NCI-H510A treated with DMSO at 0.1 percent for 48 hours (cell line): ENCODE data around the gene EIF5A.

ENCODE experiments used
- DNase-seq: peaks from one replicate; lab custom pipeline; 2025; lab: John Stamatoyannopoulos, UW

EIF5A gene

DNA sequence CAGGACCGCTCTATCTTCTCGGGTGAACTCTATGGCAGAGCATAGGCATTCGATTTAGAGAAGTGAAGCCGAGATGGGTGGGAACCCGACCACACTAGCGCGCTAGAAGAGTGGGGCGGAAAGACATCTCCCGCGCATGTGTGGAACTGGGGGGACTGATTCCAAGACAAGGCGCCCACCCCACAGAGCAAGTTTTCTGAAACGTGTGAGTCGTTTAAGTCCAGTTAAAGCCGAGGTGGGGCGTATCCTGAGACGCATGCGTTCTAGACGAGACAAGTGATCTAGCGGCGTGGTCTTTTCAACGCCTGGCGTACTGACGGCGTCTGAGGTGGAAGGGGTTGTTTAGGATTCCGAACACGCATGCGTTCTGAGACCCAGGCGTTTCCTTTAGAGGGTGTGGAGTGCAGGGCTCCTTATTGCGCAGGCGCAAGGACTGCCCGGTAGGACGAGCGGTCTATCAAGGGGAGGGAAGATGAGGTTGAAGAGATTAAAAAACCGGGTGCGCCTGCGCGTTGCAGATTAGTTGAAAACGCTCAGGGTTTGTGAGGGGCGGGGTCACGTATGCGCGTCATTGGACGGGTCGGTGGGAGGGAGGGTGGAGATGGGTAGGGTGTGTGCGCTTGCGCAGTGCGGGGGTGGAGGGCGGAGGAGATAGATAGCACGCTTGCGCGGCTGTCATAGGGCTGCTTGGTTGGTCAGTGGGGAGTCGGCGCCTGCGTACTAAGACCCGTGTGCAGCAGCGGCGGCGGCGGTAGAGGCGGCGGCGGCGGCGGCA, at the start of gene EIF5A:
EIF5A (plus strand) TSS at position 718 of the 775 bp plus-strand sequence. CDS start 2,008 bp downstream, outside the sequence.
- DNase-seq = peak; percentile 99

DNA sequence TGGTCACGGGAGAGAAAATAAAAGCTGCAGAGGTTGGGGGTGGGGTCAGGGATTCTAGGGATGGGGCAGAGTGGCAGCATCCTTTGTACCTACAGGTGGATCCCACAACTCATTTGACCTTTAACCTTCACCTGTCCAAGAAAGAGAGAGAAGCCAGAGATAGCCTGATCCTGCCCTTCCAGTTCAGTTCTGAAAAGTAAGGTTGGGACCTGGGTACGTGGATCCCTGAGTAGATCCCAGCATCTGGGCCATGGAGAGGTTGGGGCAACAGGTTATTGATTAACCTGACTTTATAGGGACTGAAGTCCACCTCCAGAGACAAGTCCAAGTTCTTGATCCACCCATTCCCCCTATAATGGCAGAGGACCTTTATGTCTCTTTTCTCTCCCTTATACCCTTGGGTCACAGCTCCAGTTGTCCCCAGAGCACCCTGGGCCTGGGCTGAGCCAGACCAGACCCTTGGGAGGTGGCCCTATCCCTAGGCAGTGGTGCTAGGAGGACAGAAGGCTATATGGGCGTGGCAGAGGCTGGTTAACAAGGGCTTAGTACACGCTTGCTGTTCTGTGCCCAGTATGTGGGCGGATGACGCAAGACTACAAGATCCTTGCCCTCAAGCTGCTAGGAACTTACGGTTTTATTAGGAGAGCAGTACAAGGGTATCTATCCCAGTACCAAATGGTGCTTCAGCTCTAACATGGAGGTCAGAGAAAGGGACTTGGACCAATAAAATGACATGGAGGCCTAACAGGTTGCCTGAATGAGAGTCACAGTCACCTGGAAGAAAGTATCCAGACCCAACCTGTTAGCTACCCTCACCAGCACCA, 48.5 kb upstream of the EIF5A start:
- DNase-seq = no peak

DNA sequence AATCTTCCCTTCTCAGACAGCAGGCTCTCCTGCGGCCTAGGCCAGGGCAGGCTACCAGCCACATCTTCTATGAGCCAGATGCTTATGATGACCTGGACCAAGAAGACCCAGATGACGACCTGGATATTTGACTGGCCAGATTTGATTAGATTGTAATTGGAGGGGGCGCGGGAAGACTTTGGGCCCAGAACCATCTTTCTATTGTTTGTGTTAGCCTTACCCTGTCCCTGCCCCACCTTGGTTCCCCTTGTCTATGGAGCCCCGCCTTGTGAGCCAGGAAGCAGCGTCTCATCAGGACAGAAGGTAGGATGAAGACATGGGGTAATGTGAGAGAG, 47.9 kb upstream of the EIF5A start:
- no peak for DNase-seq

GRCh38 chr17:7260151-7260550, 47.3 kb upstream of the EIF5A start:
- no peak for DNase-seq

DNA sequence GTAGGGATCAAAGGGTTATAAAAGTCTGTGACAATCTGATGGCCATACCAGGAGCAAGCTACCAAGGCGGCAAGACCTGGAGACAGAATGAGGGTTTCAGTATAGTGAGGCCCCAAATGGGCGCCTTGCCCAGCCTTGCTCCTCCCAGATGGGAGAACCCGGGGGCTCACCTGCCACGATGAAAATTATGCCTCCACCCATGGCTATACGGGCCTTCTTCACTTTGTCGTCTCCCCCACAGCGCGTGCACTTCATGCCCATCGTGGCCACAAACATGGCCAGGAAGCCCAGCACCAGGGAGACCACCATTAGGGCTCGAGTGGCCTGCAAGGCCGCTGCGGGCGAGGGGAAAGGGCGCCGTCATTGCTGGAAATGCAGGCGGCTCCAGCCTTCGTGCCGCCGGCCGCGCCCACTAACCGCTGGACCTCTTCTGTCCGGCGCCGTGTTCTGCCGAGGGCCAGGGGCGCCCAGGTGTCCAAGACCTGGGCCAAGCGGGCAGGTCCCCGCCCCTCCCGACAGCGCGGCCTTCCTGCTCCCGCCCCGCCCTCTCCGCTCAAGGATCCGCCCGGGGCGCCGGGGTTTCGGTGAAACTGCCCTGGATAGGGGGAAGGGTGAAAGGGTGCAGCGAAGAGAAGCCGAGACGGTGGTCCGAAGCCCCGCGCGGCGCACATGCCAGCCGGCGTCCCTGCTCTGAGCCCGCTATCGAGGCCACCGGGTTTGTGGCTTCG, 46.6 kb upstream of the EIF5A start:
- DNase-seq = peak; percentile 55

- DNase-seq = no peak
Measured at GRCh38 chr17:7261379-7262191, 45.8 kb upstream of the EIF5A start.

DNA sequence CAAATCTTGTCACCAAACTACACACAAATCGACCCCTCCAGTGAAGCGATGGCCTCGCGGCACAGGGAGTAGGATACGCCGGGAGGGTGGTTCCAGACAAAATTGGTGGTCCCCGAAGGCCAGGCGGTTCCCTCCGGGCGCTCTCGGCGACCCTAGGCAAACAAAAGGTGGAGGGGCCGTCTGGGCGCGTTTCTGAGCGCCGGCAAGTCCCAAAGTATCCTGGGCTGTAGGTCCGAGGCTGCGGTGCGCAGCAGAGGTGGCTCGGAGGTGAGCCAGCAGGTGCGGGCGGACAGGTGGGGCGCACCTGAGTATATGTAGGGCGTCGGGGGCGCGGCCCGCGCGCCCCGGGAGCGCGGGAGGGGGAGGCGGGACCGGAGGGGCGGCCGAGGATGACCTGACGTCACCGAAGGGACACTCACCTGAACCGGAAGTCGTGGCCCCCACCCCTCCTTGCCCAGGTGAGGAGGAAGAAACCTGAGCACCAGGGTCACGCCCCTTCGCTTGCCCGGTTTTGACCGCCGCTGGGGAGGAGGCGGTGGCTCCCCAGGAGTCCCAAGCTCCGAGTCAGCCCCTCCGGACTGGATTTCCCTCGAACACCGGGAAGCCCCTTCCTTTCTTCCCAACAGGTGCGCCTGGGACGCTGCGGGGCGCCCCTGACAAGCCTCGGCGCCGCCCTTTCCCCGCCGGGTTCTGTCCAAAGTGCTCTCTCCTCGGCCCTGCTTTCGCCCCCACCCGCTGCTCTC, 45.1 kb upstream of the EIF5A start, which contains the start of gene CLDN7:
CLDN7 (minus strand) TSS at position 287 of the 743 bp plus-strand sequence. CDS start 435 bp downstream, outside the sequence.
- DNase-seq = peak; percentile 88

DNA sequence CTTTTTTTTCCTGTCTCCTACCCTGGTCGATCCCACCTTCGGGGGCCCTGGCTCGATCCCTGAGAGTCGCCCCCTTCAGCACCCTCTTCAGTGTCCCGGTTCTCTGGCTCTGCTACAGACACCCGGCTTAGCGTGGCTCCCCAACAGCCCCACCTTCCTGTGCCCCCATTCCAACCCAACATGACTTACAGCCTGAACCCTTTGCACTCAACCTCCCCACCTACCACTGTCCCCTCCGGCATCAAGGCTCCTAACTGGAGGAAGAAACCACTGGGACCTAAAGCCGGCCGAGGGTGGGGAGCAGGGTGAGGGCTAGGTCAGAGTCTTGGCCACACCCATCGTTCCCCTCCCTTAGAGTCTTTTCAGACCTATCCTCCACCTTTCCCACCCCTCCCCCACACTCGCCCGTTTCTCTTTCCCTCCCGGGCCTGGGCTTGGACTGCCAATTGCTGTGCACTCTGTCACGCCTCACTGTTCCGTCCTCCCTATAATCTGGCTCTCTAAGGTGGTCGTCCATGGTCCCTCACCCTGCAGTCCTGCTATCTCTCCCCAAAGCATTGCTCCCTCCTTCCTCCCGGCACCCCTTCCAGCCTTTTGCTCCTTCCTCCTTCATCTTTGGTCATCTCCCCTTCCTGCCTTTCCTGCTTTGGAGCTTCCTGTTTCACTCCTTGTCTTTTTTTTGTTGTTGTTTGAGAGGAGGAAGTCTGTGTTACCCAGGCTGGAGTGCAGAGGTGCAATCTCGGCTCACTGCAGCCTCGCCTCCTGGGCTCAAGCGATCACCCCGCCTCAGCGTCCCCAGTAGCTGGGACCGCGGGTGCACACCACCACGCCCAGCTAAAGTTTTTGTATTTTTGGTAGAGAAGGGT, 44.3 kb upstream of the EIF5A start:
- DNase-seq = peak; percentile 72

DNA sequence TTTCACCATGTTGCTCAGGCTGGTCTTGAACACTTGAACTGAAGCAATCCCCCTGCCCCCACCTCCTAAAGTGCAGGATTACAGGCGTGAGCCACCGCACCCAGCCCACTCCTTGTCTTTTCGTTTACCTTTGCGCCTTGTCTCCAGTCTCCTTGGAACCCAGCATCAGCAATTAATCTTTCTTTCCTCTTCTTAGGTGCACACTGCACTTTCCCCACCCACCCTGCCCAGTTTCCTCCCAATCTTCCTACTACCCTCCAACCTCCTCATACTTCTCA, 43.7 kb upstream of the EIF5A start:
- no peak for DNase-seq

GRCh38 chr17:7266784-7267183, 40.6 kb upstream of the EIF5A start:
- no peak for DNase-seq

- DNase-seq = no peak
Measured at GRCh38 chr17:7279448-7279847, 28.0 kb upstream of the EIF5A start.

- peak; percentile 89 for DNase-seq
Measured at GRCh38 chr17:7280519-7281073, 26.8 kb upstream of the EIF5A start.

GRCh38 chr17:7281074-7281952, 26.1 kb upstream of the EIF5A start, which contains the start of gene SLC2A4:
SLC2A4 (plus strand) TSS chr17:7281718; CDS start chr17:7281935, 217 bp downstream.
- DNase-seq = peak; percentile 76

DNA sequence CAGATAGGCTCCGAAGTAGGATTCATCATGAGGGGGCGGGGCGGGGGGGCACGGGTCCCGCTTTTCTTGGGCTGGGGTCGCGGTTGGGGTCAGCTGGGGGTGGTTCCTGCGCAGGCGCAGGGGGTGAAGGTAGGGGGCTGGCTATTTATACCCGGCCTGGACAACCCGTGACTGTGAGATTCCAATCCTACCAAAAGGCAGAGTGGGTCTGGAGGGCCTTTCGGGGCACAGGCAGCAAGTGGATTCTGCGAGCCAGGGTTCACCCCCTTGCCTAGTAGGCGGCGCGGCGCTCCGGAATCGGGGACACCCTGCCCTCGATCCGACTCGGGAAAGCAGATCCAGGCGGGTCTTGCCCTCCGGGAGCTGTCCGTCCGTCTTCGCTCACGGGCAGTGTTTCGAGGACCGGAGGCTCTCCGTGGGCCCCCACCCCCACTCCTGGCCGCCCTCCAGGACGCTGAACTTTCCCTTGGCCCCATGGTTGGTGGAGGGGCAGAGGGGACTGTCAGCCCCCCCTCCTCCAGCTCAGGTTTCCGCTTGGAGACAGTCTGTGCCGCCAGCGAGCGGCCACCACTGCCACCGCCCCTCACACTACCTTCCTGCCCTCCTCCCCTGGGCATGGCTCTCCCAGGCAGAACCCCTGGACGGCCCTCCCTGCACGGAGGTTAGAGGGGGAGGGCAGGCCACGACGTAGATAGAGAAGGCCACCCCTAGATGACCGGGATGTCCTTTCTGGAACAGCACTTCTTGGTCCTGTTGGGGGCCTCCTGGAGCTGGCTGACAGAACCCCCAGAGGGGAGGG, 25.3 kb upstream of the EIF5A start:
- no peak for DNase-seq

- DNase-seq = no peak
Measured at GRCh38 chr17:7282752-7283321, 24.6 kb upstream of the EIF5A start.

DNA sequence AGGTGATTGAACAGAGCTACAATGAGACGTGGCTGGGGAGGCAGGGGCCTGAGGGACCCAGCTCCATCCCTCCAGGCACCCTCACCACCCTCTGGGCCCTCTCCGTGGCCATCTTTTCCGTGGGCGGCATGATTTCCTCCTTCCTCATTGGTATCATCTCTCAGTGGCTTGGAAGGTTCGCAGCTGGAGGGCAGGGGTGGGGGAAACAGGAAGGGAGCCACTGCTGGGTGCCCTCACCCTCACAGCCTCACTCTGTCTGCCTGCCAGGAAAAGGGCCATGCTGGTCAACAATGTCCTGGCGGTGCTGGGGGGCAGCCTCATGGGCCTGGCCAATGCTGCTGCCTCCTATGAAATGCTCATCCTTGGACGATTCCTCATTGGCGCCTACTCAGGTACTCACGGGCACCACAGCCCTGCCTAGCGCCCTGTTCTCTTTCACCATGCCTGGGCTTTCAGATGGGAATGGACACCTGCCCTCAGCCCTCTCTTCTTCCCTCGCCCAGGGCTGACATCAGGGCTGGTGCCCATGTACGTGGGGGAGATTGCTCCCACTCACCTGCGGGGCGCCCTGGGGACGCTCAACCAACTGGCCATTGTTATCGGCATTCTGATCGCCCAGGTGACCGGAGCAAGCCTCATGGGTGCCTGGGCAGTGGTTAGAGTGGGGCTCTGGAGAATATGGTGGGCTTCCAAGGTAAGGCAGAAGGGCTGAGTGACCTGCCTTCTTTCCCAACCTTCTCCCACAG, 23.8 kb upstream of the EIF5A start:
- no peak for DNase-seq

DNA sequence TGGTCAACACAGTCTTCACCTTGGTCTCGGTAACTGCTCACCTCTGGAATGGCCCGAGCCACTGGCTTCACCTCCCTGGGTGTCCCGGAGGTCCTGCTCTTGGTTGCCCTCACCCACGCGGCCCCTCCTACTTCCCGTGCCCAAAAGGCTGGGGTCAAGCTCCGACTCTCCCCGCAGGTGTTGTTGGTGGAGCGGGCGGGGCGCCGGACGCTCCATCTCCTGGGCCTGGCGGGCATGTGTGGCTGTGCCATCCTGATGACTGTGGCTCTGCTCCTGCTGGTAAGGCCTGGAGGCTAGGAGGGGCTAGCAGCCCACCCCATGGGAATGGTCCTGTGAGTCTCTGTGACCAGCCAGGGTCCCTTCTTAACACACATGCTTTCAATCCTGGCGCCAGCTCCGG, 22.5 kb upstream of the EIF5A start:
- DNase-seq = no peak
